Hematopoietic multipotent progenitor cell treated with erythropoietin and hydrocortisone succinate and interleukin-3 and kit ligand, for 15 days (in vitro differentiated cells): Measurements from ENCODE around the gene DNAH14.
"Not testable (repeated sequence)": the region's sequence is repeated elsewhere in the genome, so short reads cannot be mapped to it uniquely, and the experiment has no call there.

Source experiments
- DNase-seq: peaks from one replicate; pipeline ENCODE4 v3.0.0-alpha.2; 2015; ENCODE audit warnings: low spot score

The DNAH14 gene

DNA sequence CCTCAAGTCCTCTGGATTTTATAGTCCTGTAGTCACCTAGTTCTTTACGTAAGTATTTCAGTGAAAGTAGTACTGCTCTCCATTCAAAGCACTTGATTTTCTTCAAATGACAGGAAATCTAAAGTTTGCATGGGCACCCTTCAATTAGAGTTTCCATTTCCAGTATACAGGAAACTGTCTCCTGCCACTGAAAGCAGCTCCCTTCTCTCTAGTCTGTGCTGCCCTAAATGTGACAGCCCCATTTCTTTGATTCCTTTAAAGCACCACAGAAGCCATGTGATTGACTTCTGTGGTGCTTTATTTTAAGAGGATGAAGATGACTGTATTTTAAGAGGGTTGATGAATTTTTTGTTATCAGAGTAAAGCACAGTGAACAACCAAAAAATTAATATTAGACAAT, 226.1 kb downstream of the DNAH14 start:
- no peak for DNase-seq

GRCh38 chr1:225156254-225156653, 226.8 kb downstream of the DNAH14 start:
- DNase-seq: no peak

DNA sequence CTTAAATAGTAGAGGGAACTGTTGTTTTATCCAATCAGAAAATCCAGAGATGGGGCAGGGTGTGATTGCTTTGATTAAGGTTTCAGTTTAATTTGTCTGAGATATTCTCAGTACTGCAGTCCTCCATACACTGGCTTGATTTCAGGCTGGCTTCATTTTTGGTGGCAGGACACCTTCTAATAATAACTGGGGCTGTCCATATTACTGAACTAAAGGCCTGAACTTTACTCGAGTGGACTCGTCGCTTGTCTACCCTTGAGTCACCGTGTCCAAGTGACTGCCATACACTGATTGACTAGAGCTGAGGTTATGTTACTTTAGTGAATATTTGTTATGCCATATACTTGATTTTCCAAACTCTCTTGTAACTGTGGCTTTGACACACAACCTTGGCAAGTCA, 228.8 kb downstream of the DNAH14 start:
- no peak for DNase-seq

DNA sequence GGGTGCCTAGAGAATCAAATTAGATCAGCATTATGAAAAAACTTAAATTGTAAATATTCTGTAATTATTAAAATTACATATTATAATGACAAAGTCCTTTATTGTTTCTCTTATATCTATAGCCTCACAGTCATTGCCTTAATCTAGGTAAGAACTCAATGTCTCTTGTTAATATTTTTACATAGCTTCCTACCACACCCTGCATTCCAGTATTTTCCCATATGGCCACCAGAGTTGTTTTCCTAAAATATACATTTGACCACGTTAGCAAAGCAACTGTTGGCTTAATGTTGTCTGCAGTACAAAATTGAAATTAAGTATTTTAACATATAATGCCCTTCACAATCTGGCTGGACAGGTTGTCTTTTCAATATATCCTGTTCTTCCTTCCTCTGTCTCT, 230.3 kb downstream of the DNAH14 start:
- no peak for DNase-seq

DNA sequence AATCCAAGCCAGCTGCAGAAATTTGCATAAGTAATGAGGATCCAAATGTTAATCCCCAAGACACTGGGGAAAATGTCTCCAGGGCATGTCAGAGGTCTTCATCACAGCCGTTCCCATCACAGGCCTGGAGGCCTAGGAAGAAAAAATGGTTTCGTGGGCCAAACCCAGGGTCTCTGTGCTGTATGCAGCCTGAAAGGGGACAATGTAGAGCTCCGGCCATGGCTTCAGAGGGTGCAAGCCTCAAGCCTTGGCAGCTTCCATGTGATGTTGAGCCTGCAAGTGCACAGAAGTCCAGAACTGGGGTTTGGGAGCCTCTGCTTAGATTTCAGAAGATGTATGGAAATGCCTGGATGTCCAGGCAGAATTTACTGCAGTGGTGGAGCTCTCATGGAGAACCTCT, 247.9 kb downstream of the DNAH14 start:
- DNase-seq: not testable (repeated sequence)

DNA sequence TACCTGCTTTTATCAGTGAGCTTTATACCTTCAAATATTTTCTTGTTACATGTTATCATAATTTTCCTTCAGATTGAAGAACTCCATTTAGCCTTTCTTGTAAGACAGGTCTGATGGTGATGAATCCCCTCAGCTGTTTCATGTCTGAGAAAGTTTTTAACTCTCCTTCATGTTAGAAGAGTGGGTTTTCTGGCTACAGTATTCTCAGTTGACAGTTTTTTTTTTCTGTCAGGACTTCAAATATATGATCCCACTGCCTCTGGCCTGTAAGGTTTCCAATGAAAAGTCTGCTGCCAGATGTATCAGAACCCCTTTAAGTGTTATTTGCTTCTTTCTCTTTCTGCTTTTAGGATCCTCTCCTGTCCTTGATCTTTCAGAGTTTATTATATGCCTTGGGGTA, 250.2 kb downstream of the DNAH14 start:
- DNase-seq: no peak

GRCh38 chr1:225182716-225183115, 253.2 kb downstream of the DNAH14 start:
- DNase-seq: no peak

DNA sequence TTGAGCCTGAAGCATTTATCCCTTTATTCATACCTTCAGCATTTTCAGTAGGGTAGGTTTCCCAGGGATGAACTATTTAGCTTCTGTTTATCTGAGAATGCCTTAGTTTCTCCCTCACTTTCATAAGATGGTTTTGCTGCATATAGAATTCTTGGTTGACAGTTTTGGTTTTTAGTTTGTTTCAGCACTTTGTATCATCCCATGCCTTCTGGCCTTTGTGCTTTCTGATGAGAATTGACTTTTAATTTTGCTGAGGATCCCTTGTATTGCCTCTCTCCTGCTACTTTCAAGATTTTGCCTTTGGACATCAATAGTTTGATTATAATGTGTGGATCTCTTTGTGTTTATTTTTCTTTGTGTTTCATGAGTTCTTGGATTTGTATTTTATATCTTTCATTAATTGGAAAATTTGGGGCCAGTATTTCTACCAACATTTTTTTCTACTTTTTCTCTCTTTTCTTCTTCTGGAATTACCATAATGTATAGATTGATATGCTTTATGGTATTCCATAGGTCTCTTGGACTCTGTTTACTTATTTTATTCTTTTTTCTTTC, 261.8 kb downstream of the DNAH14 start:
- DNase-seq: no peak

DNA sequence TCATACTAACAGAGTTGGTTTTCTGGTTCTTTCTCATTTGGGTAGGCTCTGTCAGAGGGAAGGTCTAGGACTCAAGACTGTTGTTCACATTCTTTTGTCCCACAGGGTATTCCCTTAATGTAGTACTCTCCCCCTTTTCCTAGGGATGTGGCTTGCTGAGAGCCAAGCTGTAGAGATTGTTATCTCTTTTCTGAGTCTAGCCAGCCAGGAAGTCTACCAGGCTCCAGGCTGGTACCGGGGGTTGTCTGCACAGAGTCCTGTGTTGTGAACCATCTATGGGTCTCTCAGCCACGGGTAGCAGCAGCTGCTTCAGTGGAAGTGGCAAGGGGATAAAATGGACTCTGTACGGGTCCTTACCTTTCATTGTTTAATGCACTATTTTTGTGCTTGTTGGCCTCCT, 272.0 kb downstream of the DNAH14 start:
- no peak for DNase-seq

- no peak for DNase-seq
Measured at GRCh38 chr1:225207791-225208190, 278.3 kb downstream of the DNAH14 start.

DNA sequence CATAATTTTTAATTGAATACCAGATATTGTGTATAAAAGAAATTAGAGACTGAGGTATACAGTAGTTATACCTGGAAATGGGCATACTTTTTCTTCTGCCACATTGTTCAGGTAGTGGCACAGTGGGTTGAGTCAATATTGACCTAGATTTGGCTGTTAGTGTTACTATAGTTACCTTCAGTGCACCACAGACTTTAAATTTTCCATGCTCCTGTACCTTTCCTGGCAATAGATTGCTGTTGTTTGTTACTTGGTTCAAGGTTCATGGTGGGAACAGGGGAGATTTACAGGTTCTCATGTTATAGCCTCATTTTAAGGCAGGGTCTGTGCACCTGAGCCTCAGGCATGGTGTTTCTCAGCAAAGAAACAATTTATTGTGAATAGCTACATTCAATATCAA, 279.7 kb downstream of the DNAH14 start:
- DNase-seq: no peak

DNA sequence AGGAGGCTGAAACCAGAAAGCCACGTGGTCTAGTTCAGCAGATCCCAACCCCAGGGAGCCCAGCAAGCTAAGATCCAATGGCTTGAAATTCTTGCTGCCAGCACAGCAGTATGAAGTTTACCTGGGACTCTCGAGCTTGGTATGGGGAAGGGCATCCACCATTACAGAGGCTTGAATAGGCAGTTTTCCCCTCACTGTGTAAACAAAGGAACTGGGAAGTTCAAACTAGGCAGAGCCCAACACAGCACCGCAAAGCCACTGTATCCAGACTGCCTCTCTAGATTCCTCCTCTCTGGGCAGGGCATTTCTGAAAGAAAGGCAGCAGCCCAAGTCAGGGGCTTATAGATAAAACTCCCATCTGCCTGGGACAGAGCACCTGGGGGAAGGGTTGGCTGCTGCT, 280.7 kb downstream of the DNAH14 start:
- not testable (repeated sequence) for DNase-seq

GRCh38 chr1:225211694-225212442, 282.4 kb downstream of the DNAH14 start:
- DNase-seq: not testable (repeated sequence)

- DNase-seq: no peak
Measured at GRCh38 chr1:225224287-225224686, 294.8 kb downstream of the DNAH14 start.

DNA sequence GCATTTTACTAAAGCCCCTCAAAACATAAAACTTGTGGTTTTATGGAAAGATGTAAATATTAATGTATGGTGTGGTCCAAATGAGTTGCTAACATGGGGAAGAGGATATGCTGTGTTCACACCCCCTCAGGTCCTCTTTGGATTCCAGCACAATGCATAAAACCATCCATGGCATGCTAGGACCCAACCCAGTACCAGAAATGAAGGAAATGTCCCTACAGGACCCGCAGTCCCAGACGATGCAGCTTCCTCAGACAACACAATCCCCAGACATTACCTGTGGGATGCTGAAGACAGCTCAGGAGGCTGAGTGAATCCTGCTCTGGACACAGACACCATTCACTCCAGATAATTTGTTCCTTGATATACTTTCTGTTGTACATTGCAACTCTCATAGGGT, 296.2 kb downstream of the DNAH14 start:
- no peak for DNase-seq

- no peak for DNase-seq
Measured at GRCh38 chr1:225228871-225229303, 299.4 kb downstream of the DNAH14 start.

DNA sequence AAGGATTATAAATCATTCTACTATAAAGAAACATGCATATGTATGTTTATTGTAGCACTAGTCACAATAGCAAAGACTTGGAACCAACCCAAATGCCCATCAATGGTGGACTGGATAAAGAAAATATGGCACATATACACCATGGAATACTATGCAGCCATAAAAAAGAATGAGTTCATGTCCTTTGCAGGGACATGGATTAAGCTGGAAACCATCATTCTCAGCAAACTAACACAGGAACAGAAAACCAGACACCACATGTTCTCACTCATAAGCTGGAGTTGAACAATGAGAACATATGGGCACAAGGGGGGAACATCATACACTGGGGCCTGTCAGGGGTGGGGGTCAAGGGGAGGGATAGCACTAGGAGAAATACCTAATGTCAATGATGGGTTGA, 300.0 kb downstream of the DNAH14 start:
- DNase-seq: not testable (repeated sequence)

GRCh38 chr1:225230483-225230882, 301.0 kb downstream of the DNAH14 start:
- no peak for DNase-seq

DNA sequence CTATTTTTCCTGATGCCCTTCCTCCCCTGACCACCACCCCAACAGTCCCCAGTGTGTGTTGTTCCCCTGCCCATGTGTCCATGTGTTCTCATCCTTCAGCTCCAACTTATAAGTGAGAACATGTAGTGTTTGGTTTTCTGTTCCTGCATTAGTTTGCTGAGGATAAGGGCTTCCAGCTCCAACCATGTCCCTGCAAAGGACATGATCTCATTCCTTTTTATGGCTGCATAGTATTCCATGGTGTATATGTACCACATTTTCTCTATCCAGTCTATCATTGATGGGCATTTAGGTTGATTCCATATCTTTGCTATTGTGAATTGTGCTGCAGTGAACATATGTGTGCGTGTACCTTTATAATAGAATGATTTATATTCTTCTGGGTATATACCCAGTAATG, 303.5 kb downstream of the DNAH14 start:
- DNase-seq: not testable (repeated sequence)

- no peak for DNase-seq
Measured at GRCh38 chr1:225242611-225243010, 313.1 kb downstream of the DNAH14 start.

GRCh38 chr1:225250432-225250831, 321.0 kb downstream of the DNAH14 start:
- DNase-seq: no peak

- DNase-seq: no peak
Measured at GRCh38 chr1:225253173-225253572, 323.7 kb downstream of the DNAH14 start.

DNA sequence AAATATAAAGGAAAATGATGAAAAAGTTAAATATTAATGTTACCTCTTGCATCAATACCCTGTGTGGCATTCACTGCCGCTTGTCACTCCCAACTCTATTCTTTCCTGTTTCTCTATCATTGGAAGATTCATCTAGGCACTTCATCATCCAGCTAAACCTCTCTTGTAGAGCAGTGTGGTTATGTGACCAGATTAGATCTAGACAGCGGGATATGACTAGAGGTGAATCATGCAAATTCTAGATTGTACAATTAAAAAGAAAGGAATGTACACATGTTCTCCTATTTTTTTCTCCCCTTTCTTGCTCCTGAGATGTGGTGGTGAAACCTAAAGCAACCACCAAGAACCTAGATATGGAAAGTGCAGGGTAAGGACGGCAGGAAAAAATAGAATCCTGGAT, 324.3 kb downstream of the DNAH14 start:
- no peak for DNase-seq

DNA sequence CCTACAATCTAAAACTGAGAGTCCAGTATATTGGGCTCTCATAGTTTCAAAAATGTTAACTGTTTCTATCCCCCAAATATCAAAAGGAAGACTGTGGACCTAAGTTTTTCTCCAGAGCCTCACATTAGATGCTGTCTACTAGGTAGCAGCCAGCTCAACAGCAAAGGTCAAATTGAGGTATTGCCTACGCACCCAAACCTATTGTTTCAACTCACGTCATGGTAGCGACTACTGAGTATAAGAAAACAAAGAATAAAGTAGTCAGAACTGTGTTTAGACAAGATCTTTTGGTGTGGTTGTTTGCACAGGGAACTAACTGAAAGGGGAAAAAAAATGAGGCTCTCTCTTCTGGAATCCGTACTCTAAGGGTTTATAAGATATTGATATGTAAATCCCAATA, 325.2 kb downstream of the DNAH14 start:
- no peak for DNase-seq
